GM18507 (cell line): ENCODE measurements around the gene SOX4.
"Not testable (repeated sequence)": the region's sequence is repeated elsewhere in the genome, so short reads cannot be mapped to it uniquely, and the experiment has no call there.

ENCODE experiments used
- DNase-seq: peaks from one replicate; pipeline ENCODE4 v3.0.0; 2011; ENCODE audit warnings: low read depth; ENCODE audit not compliant: insufficient read length; ENCODE audit errors: extremely low spot score
- FAIRE-seq: peaks from 2 replicates; lab custom pipeline; 2011; peaks lifted over from hg19 to GRCh38; lab: Jason Lieb, UNC

SOX4 gene

DNA sequence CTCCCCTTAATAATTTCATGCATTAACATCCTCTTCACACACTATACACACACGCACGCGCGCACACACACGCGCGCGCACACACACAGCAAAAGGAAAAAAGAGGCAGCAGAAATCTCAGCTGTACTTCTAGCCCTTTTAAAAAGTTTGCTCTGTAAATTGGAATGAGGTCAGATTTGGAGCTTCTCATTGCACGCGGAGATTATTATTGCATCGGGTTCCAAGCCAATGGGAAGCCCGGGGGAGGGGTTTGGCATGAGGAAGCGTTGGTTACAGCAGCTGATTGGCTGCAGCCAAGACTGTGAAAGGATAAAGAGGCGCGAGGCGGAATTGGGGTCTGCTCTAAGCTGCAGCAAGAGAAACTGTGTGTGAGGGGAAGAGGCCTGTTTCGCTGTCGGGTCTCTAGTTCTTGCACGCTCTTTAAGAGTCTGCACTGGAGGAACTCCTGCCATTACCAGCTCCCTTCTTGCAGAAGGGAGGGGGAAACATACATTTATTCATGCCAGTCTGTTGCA, at the start of gene SOX4:
SOX4 (plus strand) TSS at position 340 of the 515 bp plus-strand sequence. CDS start 784 bp downstream, outside the sequence.
- DNase-seq (no peak), FAIRE-seq (peak; percentile 95)

DNA sequence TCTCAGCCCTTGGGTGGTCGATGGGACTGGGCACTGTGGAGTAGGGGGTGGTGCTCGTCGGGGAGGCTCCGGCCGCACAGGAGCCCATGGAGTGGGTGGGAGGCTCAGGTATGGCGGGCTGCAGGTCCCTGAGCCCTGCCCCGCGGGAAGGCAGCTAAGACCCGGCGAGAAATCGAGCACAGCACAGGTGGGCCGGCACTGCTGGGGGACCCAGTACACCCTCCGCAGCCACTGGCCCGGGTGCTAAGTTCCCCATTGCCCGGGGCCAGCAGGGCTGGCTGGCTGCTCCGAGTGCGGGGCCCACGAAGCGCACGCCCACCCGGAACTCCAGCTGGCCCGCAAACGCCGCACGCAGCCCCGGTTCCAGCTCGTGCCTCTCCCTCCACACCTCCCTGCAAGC, 41.3 kb upstream of the SOX4 start:
- not testable (repeated sequence) for FAIRE-seq, DNase-seq

DNA sequence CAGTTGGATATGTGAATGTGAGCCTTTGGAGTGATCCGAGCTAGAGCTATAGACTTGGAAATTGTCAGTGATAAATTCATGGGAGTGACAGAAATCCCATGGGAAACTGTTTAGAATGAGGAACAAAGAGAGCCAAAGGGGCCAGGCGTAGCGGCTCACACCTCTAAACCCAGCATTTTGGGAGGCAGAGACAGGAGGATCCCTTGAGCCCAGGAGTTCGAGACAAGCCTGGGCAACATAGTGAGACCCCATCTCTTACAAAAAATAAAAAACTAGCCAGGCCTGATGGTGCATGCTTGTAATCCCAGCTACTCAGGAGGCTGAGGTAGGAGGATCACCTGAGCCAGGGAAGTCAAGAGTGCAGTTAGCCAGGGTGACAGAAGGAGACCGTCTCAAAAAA, 39.3 kb upstream of the SOX4 start:
- no peak for FAIRE-seq
- DNase-seq = no peak

GRCh38 chr6:21555197-21555596, 38.4 kb upstream of the SOX4 start:
- no peak for FAIRE-seq
- DNase-seq = no peak

DNA sequence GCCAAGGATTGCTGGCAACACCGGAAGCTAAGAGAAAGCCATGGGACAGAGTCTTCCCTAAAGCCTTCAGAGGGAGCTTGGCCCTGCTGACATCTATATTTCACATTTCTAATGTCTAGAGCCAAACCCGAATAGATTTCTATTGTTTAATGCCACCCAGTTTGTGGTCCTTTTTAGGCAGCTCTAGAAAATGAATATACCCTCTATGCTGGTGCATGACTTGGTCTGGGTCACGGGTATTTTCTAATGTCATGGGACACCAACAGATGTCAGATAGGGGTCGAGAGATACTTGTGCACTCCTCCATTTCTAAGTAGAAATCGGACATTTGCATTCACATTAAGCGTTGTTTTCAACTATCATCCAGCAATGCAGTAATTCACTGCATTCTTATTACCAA, 37.0 kb upstream of the SOX4 start:
- FAIRE-seq (no peak), DNase-seq (no peak)

GRCh38 chr6:21556968-21557721, 36.4 kb upstream of the SOX4 start:
- FAIRE-seq (no peak), DNase-seq (no peak)

DNA sequence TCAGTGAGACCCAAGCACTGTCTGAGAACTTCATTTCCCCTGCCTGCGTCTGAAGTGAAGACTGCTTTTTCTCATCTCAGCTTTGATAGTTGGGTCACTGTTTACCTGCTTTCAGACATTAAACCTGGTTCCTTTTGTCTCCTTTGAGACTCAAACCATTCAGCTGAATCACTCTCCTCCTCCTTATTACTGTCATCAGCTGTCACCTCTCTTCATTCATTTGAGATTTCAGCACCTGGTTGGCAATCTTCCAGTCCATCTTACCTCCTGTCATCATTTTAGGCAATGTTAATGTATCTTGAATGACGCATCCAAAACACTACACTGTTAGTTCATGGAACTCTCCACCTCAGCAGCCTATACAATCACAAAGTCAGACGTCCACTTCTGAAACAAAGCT, 34.3 kb upstream of the SOX4 start:
- FAIRE-seq (no peak), DNase-seq (no peak)

- no peak for DNase-seq
Observed at GRCh38 chr6:21560249-21560648, 33.3 kb upstream of the SOX4 start.

DNA sequence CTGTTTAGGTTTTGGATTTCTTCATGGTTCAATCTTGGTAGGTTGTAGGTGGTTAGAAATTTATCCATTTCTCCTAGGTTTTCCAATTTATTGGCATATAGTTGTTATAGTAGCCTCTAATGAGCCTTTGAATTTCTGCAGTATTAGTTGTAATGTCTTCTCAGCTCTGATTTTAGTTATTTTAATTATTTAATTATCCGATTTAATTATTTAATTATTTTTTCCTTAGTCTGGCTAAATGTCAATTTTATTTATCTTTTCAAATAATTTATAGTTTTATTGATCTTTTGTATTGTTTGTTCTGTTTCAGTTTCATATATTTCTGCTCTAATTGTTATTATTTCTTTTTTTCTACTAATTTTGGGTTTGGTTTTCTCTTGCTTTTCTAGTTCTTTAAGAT, 28.1 kb upstream of the SOX4 start:
- FAIRE-seq = no peak
- no peak for DNase-seq

More at GRCh38 chr6:21560249-21560648, 33.3 kb upstream of the SOX4 start:
- no peak for FAIRE-seq

GRCh38 chr6:21578523-21578922, 15.0 kb upstream of the SOX4 start:
- FAIRE-seq (no peak), DNase-seq (no peak)

GRCh38 chr6:21582651-21583050, 10.9 kb upstream of the SOX4 start:
- FAIRE-seq (no peak), DNase-seq (no peak)

DNA sequence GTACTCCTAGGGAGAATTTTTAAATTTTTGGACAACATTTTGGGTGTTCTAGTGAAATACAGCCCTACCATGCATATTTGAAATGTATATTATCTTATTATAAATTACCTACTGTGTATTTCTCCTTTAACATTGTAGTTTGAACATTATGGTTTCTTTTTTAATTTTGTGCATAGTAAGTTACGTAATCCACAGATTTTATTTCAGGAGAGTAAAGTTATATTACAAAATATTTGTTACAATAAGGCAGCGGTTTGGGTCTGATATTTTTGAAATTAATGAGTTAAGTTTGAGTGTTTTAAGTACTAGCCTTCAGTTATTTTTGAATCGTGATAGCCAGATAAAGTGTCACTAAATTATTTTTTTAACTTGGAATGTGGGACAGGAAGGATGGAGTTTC, 7.3 kb upstream of the SOX4 start:
- DNase-seq = no peak
- no peak for FAIRE-seq

GRCh38 chr6:21586740-21587178, 6.8 kb upstream of the SOX4 start:
- FAIRE-seq = no peak

GRCh38 chr6:21587179-21587960, 6.2 kb upstream of the SOX4 start:
- DNase-seq (no peak), FAIRE-seq (no peak)

More at GRCh38 chr6:21586740-21587178, 6.8 kb upstream of the SOX4 start:
- no peak for DNase-seq

GRCh38 chr6:21587961-21588480, 5.5 kb upstream of the SOX4 start:
- FAIRE-seq (peak; percentile 70), DNase-seq (no peak)

GRCh38 chr6:21588481-21589351, 4.8 kb upstream of the SOX4 start:
- FAIRE-seq = no peak
- DNase-seq = no peak

- no peak for DNase-seq
- peak; percentile 87 for FAIRE-seq
Observed at GRCh38 chr6:21589352-21590345, 3.9 kb upstream of the SOX4 start.

DNA sequence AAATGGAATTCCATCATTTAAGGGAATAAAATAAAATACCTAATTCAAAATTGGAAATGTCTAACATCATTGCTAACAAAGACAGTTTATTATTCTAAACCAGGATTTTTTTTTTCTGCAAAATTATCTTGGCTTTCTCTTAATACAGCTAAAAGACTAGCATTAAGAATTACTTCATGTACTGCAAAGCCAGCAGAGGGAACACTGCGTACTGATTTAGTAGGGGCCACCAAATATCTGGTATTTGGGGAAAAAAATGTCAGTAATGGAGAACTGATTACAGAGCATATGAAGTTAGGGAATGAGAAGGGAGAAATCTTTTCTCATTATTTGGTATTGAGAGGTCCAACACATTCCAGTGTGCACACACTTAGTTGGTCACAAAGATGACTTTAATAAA, 3.2 kb upstream of the SOX4 start:
- no peak for FAIRE-seq

More for the DNA sequence above, 3.2 kb upstream of the SOX4 start:
- DNase-seq = no peak
